GM13977 (cell line): ENCODE measurements around the gene TINCR.
"Not testable (repeated sequence)": the region's sequence is repeated elsewhere in the genome, so short reads cannot be mapped to it uniquely, and the experiment has no call there.

ENCODE experiments used
- DNase-seq: peaks from one replicate; pipeline ENCODE4 v3.0.0; 2012; ENCODE audit warnings: low spot score
- CTCF ChIP-seq: IDR thresholded peaks from 2 replicates; pipeline ENCODE4 v1.5.1; 2012; ENCODE audit warnings: mild to moderate bottlenecking, control low read depth; ENCODE audit not compliant: insufficient read depth; ENCODE audit errors: extremely low read depth, missing control alignments
- in situ Hi-C: fragments of 300-500 bp; cut with MboI; formaldehyde crosslinking; loops from one replicate; pipeline ENCODE4 v1.12.0; 2022; ENCODE audit warnings: low sequenced_read_pairs, low pct_unique_long_range_greater_than_20kb, mixed read lengths, inconsistent platforms; ENCODE audit not compliant: unreplicated experiment

Gene TINCR

GRCh38 chr19:5537870-5538269 is 29.9 kb downstream of the TINCR start:
- no peak for DNase-seq
- in situ Hi-C loops, result no loop called here
- no peak for TF ChIP-seq CTCF

DNA sequence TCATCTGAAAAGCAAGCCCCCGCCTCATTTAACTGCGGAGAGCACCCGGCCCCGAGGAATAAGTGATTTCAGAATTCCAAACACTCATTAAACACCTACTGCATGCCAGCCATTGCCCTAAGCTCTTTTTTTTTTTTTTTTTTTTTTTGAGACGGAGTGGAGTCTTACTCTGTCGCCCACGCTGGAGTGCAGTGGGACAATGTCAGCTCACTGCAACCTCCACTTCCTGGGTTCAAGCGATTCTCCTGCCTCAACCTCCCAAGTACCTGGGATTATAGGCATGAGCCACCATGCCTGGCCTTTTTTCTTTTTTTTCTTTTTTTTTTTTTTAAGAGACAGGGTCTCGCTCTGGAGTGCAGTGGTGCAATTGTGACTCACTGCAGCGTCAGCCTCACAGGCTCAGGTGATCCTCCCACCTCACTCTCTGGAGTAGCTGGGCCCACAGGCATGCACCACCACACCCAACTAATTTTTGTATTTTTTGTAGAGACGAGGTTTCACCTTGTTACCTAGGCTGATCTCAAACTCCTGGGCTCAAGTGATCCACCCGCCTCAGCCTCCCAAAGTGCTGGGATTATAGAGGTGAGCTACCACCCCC is 30.7 kb downstream of the TINCR start:
- DNase-seq, in situ Hi-C loops: not testable (repeated sequence)

- no peak for DNase-seq
- in situ Hi-C loops, result no loop called here
- TF ChIP-seq CTCF, result no peak
Measured at GRCh38 chr19:5536337-5536894, 31.3 kb downstream of the TINCR start.

DNA sequence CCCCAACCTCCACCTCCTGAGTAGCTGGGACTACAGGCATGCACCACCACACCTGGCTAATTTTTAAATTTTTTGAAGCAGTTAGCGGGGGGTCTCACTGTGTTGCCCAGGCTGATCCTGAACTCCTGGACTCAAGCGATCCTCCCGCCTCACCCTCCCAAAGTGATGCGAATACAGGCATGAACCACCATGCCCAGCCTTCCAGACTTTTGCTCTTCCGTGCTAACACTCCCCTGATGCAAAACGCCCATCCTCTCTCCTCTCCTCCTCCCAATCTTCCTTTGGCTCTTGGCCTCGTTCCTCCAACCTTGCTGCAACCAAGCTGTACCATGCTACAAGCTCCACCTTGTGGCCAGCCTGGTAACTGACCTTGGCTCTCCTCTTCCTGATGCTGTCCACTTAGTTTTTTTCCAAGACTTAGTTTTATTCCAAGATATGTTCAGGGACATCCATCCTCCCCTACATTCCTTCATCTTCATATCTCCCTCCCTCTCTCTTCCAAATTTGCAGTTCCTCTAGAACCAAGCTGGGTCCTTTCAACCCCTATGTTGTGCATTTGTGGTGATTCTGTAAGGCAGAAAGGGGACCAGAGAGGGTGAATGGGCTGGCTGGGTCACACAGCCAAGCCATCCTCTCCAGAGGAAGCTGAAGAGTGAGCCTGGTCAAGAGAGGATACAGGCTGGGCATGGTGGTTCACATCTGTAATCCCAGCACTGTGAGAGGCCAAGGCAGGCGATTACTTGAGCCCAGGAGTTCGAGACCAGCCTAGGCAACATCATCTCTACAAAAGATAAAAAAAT is 32.8 kb downstream of the TINCR start:
- in situ Hi-C loops, result no loop called here
- peak; percentile 40 for TF ChIP-seq CTCF
- no peak for DNase-seq

- DNase-seq, result no peak
- in situ Hi-C loops, result no loop called here
- TF ChIP-seq CTCF, result no peak
Measured at GRCh38 chr19:5533257-5533656, 34.5 kb downstream of the TINCR start.

GRCh38 chr19:5530701-5531100 is 37.1 kb downstream of the TINCR start:
- no peak for TF ChIP-seq CTCF
- no peak for DNase-seq
- in situ Hi-C loops, result no loop called here

GRCh38 chr19:5526691-5527090 is 41.1 kb downstream of the TINCR start:
- in situ Hi-C loops, result no loop called here
- no peak for DNase-seq
- TF ChIP-seq CTCF, result no peak
